GM19099 (cell line): ENCODE results near the gene PPP1R3G.

Source experiments
- POLR2A ChIP-seq: IDR thresholded peaks from 3 replicates; pipeline ENCODE4 v1.6.1; 2011; ENCODE audit warnings: low read depth; ENCODE audit not compliant: insufficient read length; ENCODE audit errors: extremely low read depth

PPP1R3G gene

GRCh38 chr6:5100806-5101205 is 15.7 kb downstream of the PPP1R3G start:
- TF ChIP-seq POLR2A = no peak

- no peak for TF ChIP-seq POLR2A
Observed at GRCh38 chr6:5102267-5102970, 17.3 kb downstream of the PPP1R3G start.

- no peak for TF ChIP-seq POLR2A
Observed at GRCh38 chr6:5103250-5103649, 18.1 kb downstream of the PPP1R3G start.

GRCh38 chr6:5104667-5105066 is 19.5 kb downstream of the PPP1R3G start:
- no peak for TF ChIP-seq POLR2A

- no peak for TF ChIP-seq POLR2A
Observed at GRCh38 chr6:5105146-5105545, 20.0 kb downstream of the PPP1R3G start.

GRCh38 chr6:5107341-5107740 is 22.2 kb downstream of the PPP1R3G start:
- TF ChIP-seq POLR2A = no peak

GRCh38 chr6:5108068-5108467 is 22.9 kb downstream of the PPP1R3G start:
- TF ChIP-seq POLR2A = no peak

- TF ChIP-seq POLR2A = no peak
Observed at GRCh38 chr6:5108536-5109150, 23.5 kb downstream of the PPP1R3G start.

GRCh38 chr6:5109436-5109835 is 24.3 kb downstream of the PPP1R3G start:
- TF ChIP-seq POLR2A = no peak

- no peak for TF ChIP-seq POLR2A
Observed at GRCh38 chr6:5110246-5110645, 25.1 kb downstream of the PPP1R3G start.

GRCh38 chr6:5111626-5112025 is 26.5 kb downstream of the PPP1R3G start:
- TF ChIP-seq POLR2A = no peak

- no peak for TF ChIP-seq POLR2A
Observed at GRCh38 chr6:5112066-5112799, 27.1 kb downstream of the PPP1R3G start.

- TF ChIP-seq POLR2A = no peak
Observed at GRCh38 chr6:5113096-5113495, 28.0 kb downstream of the PPP1R3G start.

GRCh38 chr6:5115168-5115567 is 30.0 kb downstream of the PPP1R3G start:
- TF ChIP-seq POLR2A = no peak

GRCh38 chr6:5116243-5116991 is 31.3 kb downstream of the PPP1R3G start:
- TF ChIP-seq POLR2A = no peak
